Thoracic aorta (tissue), 2 donors: Measurements from ENCODE around the gene PIAS3. TPM values are rescaled to one million over a fixed set of nuclear protein-coding genes. Genes with fewer than 3 reads are reported as not detected.
"Not testable (repeated sequence)": the region's sequence is repeated elsewhere in the genome, so short reads cannot be mapped to it uniquely, and the experiment has no call there.

ENCODE experiments used
- ATAC-seq: fragments of 150-250 bp; one replicate; pipeline ENCODE4 v1.8.0; 2017; ENCODE audit warnings: low read depth; ENCODE audit not compliant: insufficient number of reproducible peaks, low FRiP score
- DNase-seq: peaks from one replicate; pipeline ENCODE4 v3.0.0-alpha.2; 2020; ENCODE audit warnings: low spot score
- H3K27ac ChIP-seq, 2 donors: fragments of 200-600 bp; sonication (generic); 1 replicate in 1 of 2; 2 replicates in 1 of 2; pipeline ENCODE4 v1.5.1; 2016; ENCODE audit warnings: mild to moderate bottlenecking in 2 of 2, moderate library complexity in 2 of 2
- H3K27me3 ChIP-seq: fragments of 200-600 bp; sonication (generic); replicated peaks from 2 replicates; pipeline ENCODE4 v1.6.0; 2016; ENCODE audit warnings: mild to moderate bottlenecking; ENCODE audit not compliant: insufficient read depth
- H3K36me3 ChIP-seq: fragments of 200-600 bp; sonication (generic); one replicate; pipeline ENCODE4 v1.5.1; 2016
- H3K4me1 ChIP-seq, 2 donors: fragments of 200-600 bp; sonication (generic); 1 replicate in 1 of 2; 2 replicates in 1 of 2; pipeline versions ENCODE4 v1.5.1 to v1.6.0; 2016; ENCODE audit warnings: low read depth in 2 of 2, mild to moderate bottlenecking in 1 of 2; ENCODE audit not compliant: control insufficient read depth in 1 of 2
- H3K4me3 ChIP-seq: fragments of 200-600 bp; sonication (generic); 2 replicates; pipeline ENCODE4 v1.5.1; 2016; ENCODE audit warnings: mild to moderate bottlenecking
- H3K9me3 ChIP-seq: fragments of 200-600 bp; sonication (generic); 2 replicates; pipeline ENCODE4 v1.5.1; 2016
- CTCF ChIP-seq: fragments of 200-600 bp; sonication (generic); IDR thresholded peaks from one replicate; pipeline ENCODE4 v1.5.1; 2019; ENCODE audit warnings: antibody characterized with exemption
- total RNA-seq, 2 donors: library from RNA; depleted of rRNA; stranded (reverse); fragments of >200 nt; gene quantifications; one replicate each; pipeline versions ENCODE4 v1.1.0 to v1.2.3, GENCODE V29; 2016

PIAS3 gene
- total RNA-seq, 2 donors from 2014 or later: 34.4 to 60.1 TPM

- ATAC-seq (no peak), DNase-seq (no peak)
- Histone ChIP-seq H3K27me3 (no peaks in the 10 kb centered on the region), H3K4me3 (no peak overlapping the region), H3K27ac (no peak overlapping the region), H3K4me1 (peaks cover 11 to 15% of the 10 kb centered on the region in 2 donors), H3K9me3 (no peaks in the 10 kb centered on the region), H3K36me3 (peaks cover 49% of the 10 kb centered on the region)
- TF ChIP-seq CTCF: no peak
Observed at GRCh38 chr1:145828367-145829026, 30.4 kb downstream of the PIAS3 start.

- H3K27ac ChIP-seq: no peak overlapping the region
- no peak overlapping the region for H3K4me3 ChIP-seq
- H3K4me1 ChIP-seq: peaks cover 11 to 15% of the 10 kb centered on the region in 2 donors
- TF ChIP-seq CTCF: no peak
- no peaks in the 10 kb centered on the region for H3K9me3 ChIP-seq
- no peak for ATAC-seq
- DNase-seq: no peak
- no peaks in the 10 kb centered on the region for H3K27me3 ChIP-seq
- peaks cover 44% of the 10 kb centered on the region for H3K36me3 ChIP-seq
Observed at GRCh38 chr1:145827966-145828365, 30.9 kb downstream of the PIAS3 start.

GRCh38 chr1:145826030-145826429 lies 32.9 kb downstream of the PIAS3 start:
- DNase-seq: no peak
- no peak for TF ChIP-seq CTCF
- Histone ChIP-seq H3K9me3 (no peaks in the 10 kb centered on the region), H3K27ac (no peak overlapping the region), H3K4me3 (no peak overlapping the region), H3K4me1 (peaks cover 14 to 15% of the 10 kb centered on the region in 2 donors), H3K27me3 (no peaks in the 10 kb centered on the region), H3K36me3 (peaks cover 35% of the 10 kb centered on the region)
- ATAC-seq: no peak

- H3K27ac ChIP-seq: peak overlapping the region; percentile 82 to 89
- H3K27me3 ChIP-seq: no peaks in the 10 kb centered on the region
- peaks cover 14 to 15% of the 10 kb centered on the region in 2 donors for H3K4me1 ChIP-seq
- H3K36me3 ChIP-seq: peaks cover 28% of the 10 kb centered on the region
- peak overlapping the region; percentile 88 for H3K4me3 ChIP-seq
- H3K9me3 ChIP-seq: no peaks in the 10 kb centered on the region
- no peak for ATAC-seq
- no peak for DNase-seq
- no peak for TF ChIP-seq CTCF
Observed at GRCh38 chr1:145824499-145824842, 34.4 kb downstream of the PIAS3 start.

- H3K4me1 ChIP-seq: peaks cover 14 to 15% of the 10 kb centered on the region in 2 donors
- peaks cover 22% of the 10 kb centered on the region for H3K36me3 ChIP-seq
- TF ChIP-seq CTCF: no peak
- DNase-seq (peak; percentile 57), ATAC-seq (peak; percentile 72)
- no peaks in the 10 kb centered on the region for H3K9me3 ChIP-seq
- peak within 1 kb of the TSS; percentile 88 for H3K4me3 ChIP-seq
- H3K27me3 ChIP-seq: no peaks in the 10 kb centered on the region
- peak within 1 kb of the TSS; percentile 82 to 89 for H3K27ac ChIP-seq
Observed at GRCh38 chr1:145823565-145824498, 35.0 kb downstream of the PIAS3 start, which contains the start of the genes POLR3C and RNF115. TSS of gene POLR3C (plus strand) at chr1:145824200. CDS start at chr1:145825777, 1,577 bp downstream. TSS of gene RNF115 (minus strand) at chr1:145824095. CDS start at chr1:145823873, 222 bp downstream.

- not testable (repeated sequence) for DNase-seq, H3K27me3 ChIP-seq, ATAC-seq, H3K9me3 ChIP-seq, H3K27ac ChIP-seq
- H3K4me3 ChIP-seq: peak overlapping the region; percentile 88
- peaks cover 12% of the 10 kb centered on the region for H3K36me3 ChIP-seq
- H3K4me1 ChIP-seq: peaks cover 14 to 15% of the 10 kb centered on the region in 2 donors
Observed at GRCh38 chr1:145822779-145823331, 36.0 kb downstream of the PIAS3 start.

- peak overlapping the region; percentile 23 for H3K4me3 ChIP-seq
- not testable (repeated sequence) for H3K27ac ChIP-seq, H3K36me3 ChIP-seq, H3K4me1 ChIP-seq, DNase-seq, H3K27me3 ChIP-seq, ATAC-seq, H3K9me3 ChIP-seq
Observed at GRCh38 chr1:145818095-145818494, 40.8 kb downstream of the PIAS3 start.
